GM20000 (cell line): ENCODE data around the gene ITPR3.

Experiments
- DNase-seq: peaks from one replicate; pipeline ENCODE4 v3.0.0; 2012; ENCODE audit warnings: low spot score
- TF ChIP-seq, protein P1 (sequence below): IDR thresholded peaks from 2 replicates; pipeline ENCODE4 v1.5.1; 2012; ENCODE audit warnings: mild to moderate bottlenecking, control low read depth; ENCODE audit errors: extremely low read depth, missing control alignments

Gene ITPR3

GRCh38 chr6:33742092-33742491, 121.0 kb downstream of the ITPR3 start:
- TF ChIP-seq, protein P1, sequence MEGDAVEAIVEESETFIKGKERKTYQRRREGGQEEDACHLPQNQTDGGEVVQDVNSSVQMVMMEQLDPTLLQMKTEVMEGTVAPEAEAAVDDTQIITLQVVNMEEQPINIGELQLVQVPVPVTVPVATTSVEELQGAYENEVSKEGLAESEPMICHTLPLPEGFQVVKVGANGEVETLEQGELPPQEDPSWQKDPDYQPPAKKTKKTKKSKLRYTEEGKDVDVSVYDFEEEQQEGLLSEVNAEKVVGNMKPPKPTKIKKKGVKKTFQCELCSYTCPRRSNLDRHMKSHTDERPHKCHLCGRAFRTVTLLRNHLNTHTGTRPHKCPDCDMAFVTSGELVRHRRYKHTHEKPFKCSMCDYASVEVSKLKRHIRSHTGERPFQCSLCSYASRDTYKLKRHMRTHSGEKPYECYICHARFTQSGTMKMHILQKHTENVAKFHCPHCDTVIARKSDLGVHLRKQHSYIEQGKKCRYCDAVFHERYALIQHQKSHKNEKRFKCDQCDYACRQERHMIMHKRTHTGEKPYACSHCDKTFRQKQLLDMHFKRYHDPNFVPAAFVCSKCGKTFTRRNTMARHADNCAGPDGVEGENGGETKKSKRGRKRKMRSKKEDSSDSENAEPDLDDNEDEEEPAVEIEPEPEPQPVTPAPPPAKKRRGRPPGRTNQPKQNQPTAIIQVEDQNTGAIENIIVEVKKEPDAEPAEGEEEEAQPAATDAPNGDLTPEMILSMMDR: no peak
- DNase-seq: no peak

GRCh38 chr6:33742837-33743236, 121.7 kb downstream of the ITPR3 start:
- TF ChIP-seq, protein P1: no peak
- no peak for DNase-seq

- peak; percentile 85 for DNase-seq
- TF ChIP-seq, protein P1: peak; percentile 90
These were observed 123.1 kb downstream of the ITPR3 start for GRCh38 chr6:33744001-33744848.

DNA sequence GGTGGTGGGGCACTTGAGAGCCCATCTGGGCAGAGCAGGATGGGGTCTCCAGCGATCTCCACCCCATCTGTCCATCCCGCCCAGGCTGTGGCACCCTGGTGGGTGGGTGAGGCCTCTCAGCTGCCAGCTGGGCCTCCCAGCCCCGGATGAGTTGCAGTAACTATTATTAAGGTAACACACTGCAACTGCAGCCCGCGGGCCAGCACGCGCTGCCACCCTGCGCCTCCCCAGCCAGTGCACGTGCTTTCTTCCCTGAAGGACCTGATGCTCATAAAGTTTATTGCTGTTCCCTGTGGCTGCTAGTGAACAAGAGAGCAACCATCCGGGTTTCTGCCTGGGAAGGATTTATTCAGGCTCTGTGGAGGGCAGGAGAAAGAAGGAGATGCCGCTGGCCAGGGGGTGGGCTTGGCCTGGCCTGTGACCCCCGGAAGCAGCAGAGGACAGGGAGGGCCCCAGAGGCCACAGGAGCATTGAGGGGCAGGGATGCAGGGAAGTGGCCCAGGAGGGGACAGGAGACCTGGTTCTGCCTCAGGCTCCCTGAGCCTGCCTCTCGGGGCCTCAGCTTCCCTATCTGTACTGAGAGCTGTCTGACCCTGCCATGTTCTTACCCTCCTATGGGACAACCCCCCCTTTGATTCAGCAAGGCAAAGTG, 123.9 kb downstream of the ITPR3 start:
- DNase-seq: no peak

GRCh38 chr6:33745548-33745947, 124.4 kb downstream of the ITPR3 start:
- TF ChIP-seq, protein P1: no peak
- no peak for DNase-seq

More for the DNA sequence above, 123.9 kb downstream of the ITPR3 start:
- TF ChIP-seq, protein P1: no peak
